ENCODE measurements around the gene UCK1.

The UCK1 gene

GRCh38 chr9:131500377-131500776 is 30.7 kb downstream of the UCK1 start:
- Histone ChIP-seq H3K27ac (ENCODE audit: low read length) (no peak overlapping the region), H3K9ac (ENCODE audit: low read length) (no peak overlapping the region)

GRCh38 chr9:131499254-131499767 is 31.8 kb downstream of the UCK1 start:
- Histone ChIP-seq H3K4me3 (ENCODE audit: low read length) (no peak overlapping the region), H4K20me1 (ENCODE audit: insufficient read depth, low read length) (no peaks in the 10 kb centered on the region), H2AFZ (ENCODE audit: low read depth, low read length) (no peak overlapping the region), H3K27me3 (ENCODE audit: low read depth, low read length) (no peaks in the 10 kb centered on the region), H3K36me3 (replicated peaks; ENCODE audit: low read depth, low read length) (peaks cover 48% of the 10 kb centered on the region), H3K4me2 (ENCODE audit: low read length) (no peak overlapping the region), H3K9ac (ENCODE audit: low read length) (no peak overlapping the region), H3K27ac (ENCODE audit: low read length) (no peak overlapping the region), H3K4me1 (ENCODE audit: low read length) (0 out of 2 replicates have a peak, but pooled peaks cover 6% of the 10 kb centered on the region), H3K9me3 (ENCODE audit: insufficient read depth, low read length) (no peaks in the 10 kb centered on the region), H3K79me2 (ENCODE audit: low read length) (peaks cover 8% of the 10 kb centered on the region; the same call in 1 of the 2 replicates)
- TF ChIP-seq CTCF (IDR thresholded peaks at IDR 0.05; ENCODE audit: low read depth, low read length) (no peak), EZH2phosphoT487 (IDR thresholded peaks at IDR 0.05; ENCODE audit: low read depth) (no peak)

More at GRCh38 chr9:131500377-131500776, 30.7 kb downstream of the UCK1 start:
- no peak overlapping the region for H2AFZ ChIP-seq (ENCODE audit: low read depth, low read length)
- 0 out of 2 replicates have a peak, but pooled peaks cover 6% of the 10 kb centered on the region for H3K4me1 ChIP-seq (ENCODE audit: low read length)
- no peak overlapping the region for H3K4me2 ChIP-seq (ENCODE audit: low read length)
- H3K79me2 ChIP-seq (ENCODE audit: low read length): peaks cover 8% of the 10 kb centered on the region; the same call in 1 of the 2 replicates
- no peaks in the 10 kb centered on the region for H3K27me3 ChIP-seq (ENCODE audit: low read depth, low read length)
- TF ChIP-seq CTCF (IDR thresholded peaks at IDR 0.05; ENCODE audit: low read depth, low read length) (no peak), EZH2phosphoT487 (IDR thresholded peaks at IDR 0.05; ENCODE audit: low read depth) (no peak)
- no peak overlapping the region for H3K4me3 ChIP-seq (ENCODE audit: low read length)
- peaks cover 43% of the 10 kb centered on the region for H3K36me3 ChIP-seq (replicated peaks; ENCODE audit: low read depth, low read length)
- no peaks in the 10 kb centered on the region for H4K20me1 ChIP-seq (ENCODE audit: insufficient read depth, low read length)
- no peaks in the 10 kb centered on the region for H3K9me3 ChIP-seq (ENCODE audit: insufficient read depth, low read length)

- H3K4me3 ChIP-seq (ENCODE audit: low read length): no peak overlapping the region
- TF ChIP-seq EZH2phosphoT487 (IDR thresholded peaks at IDR 0.05; ENCODE audit: low read depth) (no peak), CTCF (IDR thresholded peaks at IDR 0.05; ENCODE audit: low read depth, low read length) (no peak)
- H3K36me3 ChIP-seq (replicated peaks; ENCODE audit: low read depth, low read length): peaks cover 69% of the 10 kb centered on the region
- H3K9ac ChIP-seq (ENCODE audit: low read length): no peak overlapping the region
- no peak overlapping the region for H3K27ac ChIP-seq (ENCODE audit: low read length)
- H4K20me1 ChIP-seq (ENCODE audit: insufficient read depth, low read length): no peaks in the 10 kb centered on the region
- no peak overlapping the region for H2AFZ ChIP-seq (ENCODE audit: low read depth, low read length)
- no peaks in the 10 kb centered on the region for H3K9me3 ChIP-seq (ENCODE audit: insufficient read depth, low read length)
- H3K4me1 ChIP-seq (ENCODE audit: low read length): no peaks in the 10 kb centered on the region
- H3K4me2 ChIP-seq (ENCODE audit: low read length): no peak overlapping the region
- no peaks in the 10 kb centered on the region for H3K27me3 ChIP-seq (ENCODE audit: low read depth, low read length)
- H3K79me2 ChIP-seq (ENCODE audit: low read length): no peaks in the 10 kb centered on the region
These were observed 34.1 kb downstream of the UCK1 start for GRCh38 chr9:131496844-131497405.

- H3K4me1 ChIP-seq (ENCODE audit: low read length): no peaks in the 10 kb centered on the region
- no peaks in the 10 kb centered on the region for H3K27me3 ChIP-seq (ENCODE audit: low read depth, low read length)
- H3K4me3 ChIP-seq (ENCODE audit: low read length): no peak overlapping the region
- no peak overlapping the region for H3K4me2 ChIP-seq (ENCODE audit: low read length)
- H4K20me1 ChIP-seq (ENCODE audit: insufficient read depth, low read length): no peaks in the 10 kb centered on the region
- TF ChIP-seq EZH2phosphoT487 (IDR thresholded peaks at IDR 0.05; ENCODE audit: low read depth): no peak
- no peak for TF ChIP-seq CTCF (IDR thresholded peaks at IDR 0.05; ENCODE audit: low read depth, low read length)
- no peak overlapping the region for H2AFZ ChIP-seq (ENCODE audit: low read depth, low read length)
- no peak overlapping the region for H3K27ac ChIP-seq (ENCODE audit: low read length)
- no peaks in the 10 kb centered on the region for H3K79me2 ChIP-seq (ENCODE audit: low read length)
- no peak overlapping the region for H3K9ac ChIP-seq (ENCODE audit: low read length)
- H3K36me3 ChIP-seq (replicated peaks; ENCODE audit: low read depth, low read length): peaks cover 78% of the 10 kb centered on the region
- no peaks in the 10 kb centered on the region for H3K9me3 ChIP-seq (ENCODE audit: insufficient read depth, low read length)
These were observed 35.3 kb downstream of the UCK1 start for GRCh38 chr9:131495785-131496184.

Data from OCI-LY3 (cell line).